Tibial nerve (tissue), 4 donors: ENCODE data around the gene MEX3D.

Experiments
- CTCF ChIP-seq, 5 experiments: fragments of 200-600 bp in 3 of 5; fragments of 450-650 bp in 2 of 5; sonication (generic) in 3 of 5; IDR thresholded peaks; one replicate each; pipeline ENCODE4 v1.5.1; 2016 to 2019; ENCODE audit warnings: antibody characterized with exemption in 5 of 5, mild to moderate bottlenecking in 3 of 5, moderate library complexity in 2 of 5
- EP300 ChIP-seq, 2 donors: sonication (generic); formaldehyde crosslinking; IDR thresholded peaks; one replicate each; pipeline ENCODE4 v1.6.1; 2017; ENCODE audit warnings: antibody characterized with exemption in 2 of 2, mild to moderate bottlenecking in 1 of 2
- POLR2A ChIP-seq, 2 donors: fragments of 450-650 bp; IDR thresholded peaks; one replicate each; pipeline ENCODE4 v1.6.1; 2017; ENCODE audit warnings: antibody characterized with exemption in 2 of 2, mild to moderate bottlenecking in 2 of 2, moderate library complexity in 2 of 2

GRCh38 chr19:1527650-1528309, 40.3 kb downstream of the MEX3D start:
- TF ChIP-seq CTCF (IDR thresholded peaks at IDR 0.05) (no peak), POLR2A (IDR thresholded peaks at IDR 0.05) (no peak), EP300 (IDR thresholded peaks at IDR 0.05) (no peak)
